HG03575 (cell line): ENCODE measurements around the gene UBALD1.
A peak's percentile ranks its signal among the peaks of the same experiment; 100 is the strongest.

Experiments used
- ATAC-seq: cut with Tn5 transposase; IDR thresholded peaks from one replicate; pipeline ENCODE4 v1.9.1; 2021; ENCODE audit not compliant: unreplicated experiment, insufficient number of reproducible peaks, low FRiP score; ENCODE audit errors: extremely low read depth

Gene UBALD1

DNA sequence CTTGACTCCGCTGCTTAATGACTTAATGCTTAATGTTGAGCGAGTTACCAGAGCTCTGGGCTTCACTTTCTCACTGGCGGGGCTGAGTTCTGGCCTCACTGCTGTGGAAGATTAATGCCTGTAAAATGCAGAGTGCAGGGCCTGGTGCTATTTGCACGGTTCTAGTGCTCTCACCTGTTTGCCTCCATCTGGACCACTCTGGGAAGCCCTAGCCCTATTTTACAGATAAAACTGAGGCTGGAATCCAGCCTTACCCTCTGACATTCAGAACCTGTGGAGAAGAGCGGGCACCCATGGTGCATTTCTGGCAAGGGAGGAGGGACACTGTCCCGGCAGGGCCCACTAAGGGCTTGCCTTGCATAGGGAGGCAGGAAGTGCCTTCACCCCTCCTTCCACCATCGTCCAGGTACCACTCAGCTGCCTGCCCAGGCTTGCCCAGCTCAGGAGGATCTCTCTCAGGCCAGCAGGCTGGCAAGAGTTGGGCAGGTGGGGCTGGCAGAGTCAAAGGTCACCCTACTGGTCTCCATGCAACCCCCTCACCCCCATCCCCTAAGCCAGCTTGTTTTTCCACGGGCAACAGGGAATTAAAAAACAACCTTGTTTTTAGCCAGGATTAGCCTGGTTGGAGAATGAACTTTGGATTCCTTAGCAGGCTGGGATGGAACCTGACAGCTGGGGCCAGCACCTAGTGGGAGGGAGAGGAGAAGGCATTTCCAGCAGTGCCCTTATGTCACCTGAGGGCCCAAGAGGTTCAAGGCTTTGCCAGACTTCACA, 4.1 kb upstream of the UBALD1 start:
- no peak for ATAC-seq

DNA sequence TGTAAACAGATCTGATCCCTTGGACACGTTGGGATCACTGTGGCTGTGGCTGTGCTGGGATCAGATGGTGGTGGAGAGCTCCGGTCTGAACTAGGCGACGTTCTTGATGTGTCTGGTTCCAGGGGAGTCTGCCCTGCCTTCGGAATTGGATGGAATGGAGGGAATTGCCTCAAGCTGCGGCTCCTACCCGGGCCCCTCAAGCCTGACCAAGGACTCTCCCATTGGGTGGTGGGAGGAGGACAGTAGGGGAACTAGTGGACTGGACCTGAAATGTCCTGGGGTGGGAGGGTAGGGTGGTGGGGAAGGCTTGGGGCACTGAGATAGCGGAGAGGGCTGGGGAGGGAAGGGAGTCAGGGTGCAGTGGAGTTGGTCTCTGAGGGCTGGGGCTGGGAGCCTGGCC, 3.2 kb upstream of the UBALD1 start:
- no peak for ATAC-seq

DNA sequence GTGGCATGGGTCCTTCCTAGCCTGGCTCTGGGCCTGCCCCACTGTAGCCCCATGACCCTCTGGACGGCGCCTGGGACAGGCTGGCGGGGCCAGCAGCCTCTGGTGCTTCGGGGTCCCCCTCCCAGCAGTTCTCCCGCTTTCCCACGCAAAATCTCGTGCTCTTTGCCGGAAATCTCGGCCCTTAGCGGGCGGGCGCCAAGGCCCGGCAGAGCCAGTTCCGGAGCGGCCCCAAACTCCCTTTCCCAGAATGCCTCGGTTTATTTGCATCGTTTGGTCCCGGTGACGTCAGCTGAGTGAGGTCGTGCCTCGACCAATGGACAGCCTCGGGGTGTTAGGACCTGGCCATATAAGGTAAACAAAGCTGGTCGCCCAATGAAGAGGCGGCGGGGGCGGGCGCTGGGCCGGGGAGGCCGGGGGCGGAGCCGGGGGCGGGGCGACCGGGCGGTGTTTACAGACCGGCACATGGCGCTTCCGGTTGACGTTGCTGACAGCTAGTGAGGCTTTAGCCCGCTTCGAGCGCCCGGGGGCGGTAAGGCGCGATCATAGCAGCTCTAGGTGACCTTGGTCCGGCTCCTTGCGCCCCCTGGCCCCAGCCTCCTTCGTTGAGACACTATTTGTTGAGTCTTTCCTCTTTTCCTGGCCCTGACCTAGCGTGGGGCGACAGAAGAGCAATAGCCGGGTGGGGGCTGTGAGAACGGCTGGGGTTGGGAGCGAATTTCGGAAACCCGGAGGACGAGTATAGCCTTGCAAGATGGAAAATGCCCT, 1.5 kb upstream of the UBALD1 start:
- peak; percentile 63 for ATAC-seq

DNA sequence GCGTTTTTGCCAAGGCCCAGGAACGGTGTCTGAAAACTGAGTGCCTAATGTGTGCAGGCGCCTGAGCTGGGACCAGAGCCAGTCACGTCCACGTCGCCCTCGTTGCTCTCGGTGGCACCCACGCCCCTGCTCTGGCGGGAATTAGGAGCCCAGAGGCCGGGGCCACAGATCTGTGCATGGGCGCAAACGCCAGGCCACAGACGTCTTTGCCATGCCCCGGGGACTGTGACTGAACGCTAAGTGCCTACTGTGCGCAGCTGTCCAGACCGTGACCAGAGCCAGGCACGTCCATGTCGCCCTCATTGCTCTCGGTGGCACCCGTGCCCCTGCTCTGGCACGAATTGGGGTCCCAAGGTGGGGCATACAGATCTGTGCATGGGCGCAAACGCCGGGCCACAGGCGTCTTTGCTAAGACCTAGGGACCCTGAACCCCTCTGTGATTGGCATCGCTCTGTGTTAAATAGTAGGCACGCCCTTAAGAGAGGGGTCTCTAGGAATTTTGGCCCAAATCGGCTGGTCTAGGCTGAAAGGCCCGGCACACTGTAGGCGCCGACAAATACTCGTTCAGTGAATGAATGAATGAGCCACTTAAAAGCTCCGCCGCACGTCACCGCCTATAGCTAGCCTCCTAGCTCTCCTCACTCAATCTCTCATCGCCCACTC, 827 bp upstream of the UBALD1 start:
- ATAC-seq = no peak

DNA sequence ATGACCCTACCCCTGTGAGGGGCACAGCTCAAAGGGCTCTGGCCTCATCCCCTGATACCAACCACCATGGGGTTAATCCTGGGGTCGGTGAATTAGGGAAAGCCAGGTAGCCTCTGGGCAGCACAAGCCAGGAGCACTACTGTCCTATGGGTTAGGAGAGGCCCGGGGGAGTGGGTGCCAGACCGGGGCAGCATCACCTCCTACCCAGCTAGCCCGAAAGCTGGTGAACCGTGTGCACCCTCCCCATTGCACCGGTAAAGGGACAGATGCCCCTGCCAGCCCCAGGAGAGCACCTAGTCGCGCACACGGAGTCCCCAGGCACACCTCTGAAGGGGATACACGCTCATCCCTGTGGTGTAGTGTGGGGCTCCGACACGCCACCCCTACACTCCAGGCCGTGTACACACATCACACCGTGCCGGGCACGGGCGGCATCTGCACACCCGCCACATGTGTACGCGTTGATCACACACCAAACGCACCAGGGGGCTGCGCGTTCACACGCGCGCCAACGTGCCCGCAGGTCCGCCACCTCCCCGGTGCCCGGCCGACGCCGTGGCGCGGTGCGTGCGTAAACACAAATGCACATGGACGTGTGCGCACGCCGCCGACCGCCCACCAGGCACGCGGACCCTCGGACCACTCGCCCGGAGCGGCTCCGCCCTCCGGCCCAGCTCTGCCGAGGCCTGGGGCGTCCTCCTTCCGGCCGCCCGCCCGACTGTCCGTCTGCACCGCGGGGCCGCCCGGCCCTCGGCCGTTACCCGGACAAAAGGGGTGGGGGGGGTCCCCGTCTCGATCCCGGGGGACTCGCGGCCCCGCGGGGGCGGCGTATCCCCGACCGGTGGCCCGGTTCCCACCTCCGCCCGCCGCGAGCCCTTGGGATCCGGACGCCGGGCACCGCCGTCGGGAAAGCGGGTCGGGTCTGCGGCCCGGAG, 785 bp downstream of the UBALD1 start:
- no peak for ATAC-seq

DNA sequence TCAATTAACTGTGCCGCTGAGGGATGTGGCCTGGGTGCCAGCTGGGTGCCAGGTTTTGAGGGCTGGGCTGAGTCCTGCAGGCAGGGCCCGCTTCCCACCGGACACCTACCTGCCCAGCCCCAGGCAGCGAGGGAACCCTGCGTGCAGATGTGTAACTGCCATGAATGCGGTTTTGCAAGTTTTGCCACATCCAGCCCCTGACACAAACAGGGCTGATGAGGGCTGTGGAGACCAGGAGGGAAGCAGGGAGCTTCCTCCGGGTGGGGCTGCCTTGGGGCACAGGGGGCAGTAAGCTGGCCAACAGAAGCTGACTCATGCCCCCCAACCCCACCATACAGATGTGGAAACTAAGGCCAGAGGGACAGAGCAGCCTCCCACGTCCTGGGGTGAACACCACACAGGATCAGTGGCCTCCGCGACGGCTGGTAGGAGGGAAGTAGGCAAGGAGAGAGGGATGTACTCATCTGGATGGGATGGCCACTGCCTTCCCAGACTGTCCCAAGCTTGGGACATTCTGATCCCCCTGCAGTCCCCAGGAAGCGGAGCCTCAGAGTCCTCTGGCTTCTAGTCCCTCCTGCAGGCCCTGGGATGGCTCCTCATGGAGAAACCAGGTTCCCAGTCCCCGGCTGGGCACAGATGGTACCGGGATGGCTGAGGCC, 1.6 kb downstream of the UBALD1 start:
- no peak for ATAC-seq

DNA sequence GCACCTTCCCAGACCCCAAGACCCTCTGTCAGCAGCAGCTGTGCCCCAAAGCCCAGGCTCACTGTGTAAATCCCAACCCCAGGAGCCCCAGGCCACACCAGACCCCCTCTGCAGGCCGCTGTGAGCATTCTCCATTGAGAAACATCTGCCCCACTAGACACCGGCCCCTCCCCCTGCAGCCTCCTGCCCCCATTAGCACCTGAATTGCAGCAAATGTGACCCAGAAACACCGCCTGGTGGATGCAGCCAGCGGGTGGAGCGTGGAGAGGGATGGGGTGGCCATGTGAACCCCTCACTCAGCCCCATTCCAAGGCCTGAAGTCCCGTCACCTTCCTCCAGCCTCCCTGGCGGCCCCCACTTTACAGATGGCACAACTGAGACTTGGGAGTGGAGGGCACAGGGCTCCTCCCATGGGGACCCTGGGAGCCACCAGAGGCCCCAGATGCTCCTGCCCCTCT, 2.2 kb downstream of the UBALD1 start:
- no peak for ATAC-seq

DNA sequence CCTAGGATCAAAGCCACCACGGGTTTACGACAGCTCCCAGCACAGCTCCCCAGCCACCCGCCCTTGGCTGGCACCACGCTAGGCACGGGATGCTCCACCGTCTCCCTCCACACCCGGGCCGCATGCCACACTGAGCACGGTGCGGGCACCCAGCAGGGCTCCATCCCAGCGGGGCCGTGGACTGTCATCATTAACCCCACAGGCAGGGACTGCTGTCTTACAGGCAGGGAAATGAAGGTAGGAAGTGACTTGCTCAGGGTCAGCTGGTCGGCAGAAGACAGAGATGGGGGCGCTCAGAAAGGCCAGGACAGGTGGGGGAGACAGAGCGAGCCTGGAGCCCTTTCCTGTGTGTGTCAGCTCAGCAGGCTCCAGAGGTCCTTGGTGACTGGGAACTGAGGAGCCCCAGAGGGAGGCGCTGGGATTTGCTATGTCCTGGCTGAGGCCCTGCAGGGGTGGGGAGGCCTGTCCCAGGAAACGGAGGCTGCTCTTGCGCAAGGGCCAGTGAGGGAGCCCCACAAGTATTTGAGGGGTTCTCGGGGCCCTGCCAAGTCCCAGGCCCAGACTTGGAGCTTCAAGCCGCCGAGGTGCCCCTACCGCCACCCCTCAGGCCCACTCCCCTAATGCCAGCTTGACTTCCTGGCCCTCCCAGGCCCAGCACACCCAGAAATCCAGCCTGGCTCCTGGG, 3.2 kb downstream of the UBALD1 start:
- no peak for ATAC-seq

DNA sequence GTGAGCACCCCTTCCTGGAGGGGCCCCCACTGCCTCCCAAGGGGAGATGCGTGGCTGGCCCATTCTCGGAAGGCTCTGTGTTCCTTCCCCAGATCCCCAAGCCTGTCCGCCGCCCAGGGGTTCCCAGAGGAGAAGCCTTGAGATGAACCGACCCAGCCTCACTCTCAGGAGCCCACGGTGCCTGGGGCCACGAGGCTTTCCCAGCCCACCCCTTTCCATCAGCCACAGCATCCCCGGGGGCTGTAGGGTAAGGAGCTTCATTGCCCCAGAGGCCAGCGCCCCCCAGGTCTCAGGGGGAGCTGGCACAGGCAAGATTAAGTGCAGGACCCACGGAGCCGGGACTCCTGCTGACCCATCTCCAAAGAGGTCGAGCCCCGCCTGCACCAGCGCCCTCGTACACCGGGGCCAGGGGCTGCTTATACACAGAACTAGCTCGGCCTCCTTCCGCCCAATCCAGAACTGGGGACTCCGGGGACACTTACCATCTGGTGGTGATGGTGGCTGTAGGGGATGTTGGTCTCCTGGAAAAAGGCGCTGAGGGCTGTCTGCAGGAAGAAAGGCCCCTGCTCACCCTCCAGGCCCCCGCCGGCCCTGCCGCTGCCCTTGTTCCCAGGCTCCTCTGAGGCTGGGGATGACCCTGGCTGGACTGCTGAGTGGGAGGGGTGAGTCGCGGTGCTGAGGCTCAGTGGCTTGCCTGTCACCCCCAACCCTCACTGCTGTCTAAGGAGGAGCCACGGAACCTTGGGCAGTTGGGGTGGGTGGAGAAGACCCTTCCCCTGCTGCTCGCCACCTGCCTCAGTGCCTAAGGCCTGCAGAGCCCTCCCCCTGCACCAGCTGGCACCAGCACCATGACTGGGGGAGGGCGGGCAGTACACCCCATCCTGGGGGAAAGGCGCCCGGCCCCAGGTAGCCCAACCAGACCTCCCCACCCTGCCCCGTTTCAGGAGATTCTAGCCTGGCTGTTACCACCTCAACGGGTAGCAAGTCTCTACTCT, 4.4 kb downstream of the UBALD1 start:
- no peak for ATAC-seq

DNA sequence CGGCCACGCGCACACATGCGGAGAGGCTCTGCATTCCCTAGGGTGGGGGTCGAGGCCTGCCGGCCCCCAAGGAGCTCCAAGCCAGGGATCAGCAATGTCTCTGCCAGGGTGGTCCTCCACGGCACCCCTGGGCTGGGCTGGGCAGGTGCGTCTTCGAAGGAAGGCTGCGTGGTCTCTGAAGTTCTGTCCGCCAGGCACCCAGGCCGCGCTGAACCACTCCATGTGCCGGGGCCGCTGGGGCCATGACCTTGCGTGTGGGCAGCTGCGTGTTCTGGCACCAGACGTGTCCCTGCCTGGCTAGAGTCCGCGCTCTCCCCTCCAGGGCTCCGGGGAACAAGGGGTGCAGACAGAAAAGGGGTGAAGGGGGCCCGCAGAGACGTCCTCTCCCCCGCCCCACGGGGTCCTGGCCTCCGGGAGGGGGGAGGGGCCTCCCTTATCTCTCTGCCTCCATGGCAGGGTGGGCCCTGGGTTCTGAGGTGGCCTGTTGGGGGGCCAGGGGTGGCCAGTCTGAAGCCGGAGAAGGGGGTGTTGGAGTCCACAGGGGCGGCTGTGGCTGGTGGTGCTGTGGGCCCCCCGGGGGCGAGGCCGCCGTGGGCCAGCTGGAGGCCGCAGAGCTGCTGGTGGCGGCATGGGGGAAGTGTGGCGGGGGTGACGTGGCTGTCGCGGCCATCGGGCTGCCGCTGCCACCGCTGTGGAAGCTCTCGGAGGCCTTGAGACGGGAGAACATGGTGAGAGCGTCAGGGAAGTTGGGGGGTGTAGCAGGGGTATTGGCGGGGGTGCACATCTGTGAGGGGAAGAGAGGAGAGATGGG, 5.3 kb downstream of the UBALD1 start:
- ATAC-seq = no peak

DNA sequence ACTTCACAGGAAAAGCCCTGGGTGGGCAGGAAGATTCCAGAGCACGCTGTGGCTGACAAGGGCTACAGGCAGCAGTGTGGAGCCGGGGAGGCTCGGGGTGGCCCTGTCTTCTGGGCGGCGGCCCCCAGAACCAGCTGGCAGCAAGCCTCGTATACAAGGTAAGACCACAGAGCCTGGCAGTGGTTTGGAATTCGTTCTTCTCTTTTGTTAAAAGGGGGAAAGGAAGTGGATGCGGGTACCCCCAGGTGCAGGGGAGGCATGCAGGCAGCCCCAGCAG, 6.0 kb downstream of the UBALD1 start:
- ATAC-seq = no peak

DNA sequence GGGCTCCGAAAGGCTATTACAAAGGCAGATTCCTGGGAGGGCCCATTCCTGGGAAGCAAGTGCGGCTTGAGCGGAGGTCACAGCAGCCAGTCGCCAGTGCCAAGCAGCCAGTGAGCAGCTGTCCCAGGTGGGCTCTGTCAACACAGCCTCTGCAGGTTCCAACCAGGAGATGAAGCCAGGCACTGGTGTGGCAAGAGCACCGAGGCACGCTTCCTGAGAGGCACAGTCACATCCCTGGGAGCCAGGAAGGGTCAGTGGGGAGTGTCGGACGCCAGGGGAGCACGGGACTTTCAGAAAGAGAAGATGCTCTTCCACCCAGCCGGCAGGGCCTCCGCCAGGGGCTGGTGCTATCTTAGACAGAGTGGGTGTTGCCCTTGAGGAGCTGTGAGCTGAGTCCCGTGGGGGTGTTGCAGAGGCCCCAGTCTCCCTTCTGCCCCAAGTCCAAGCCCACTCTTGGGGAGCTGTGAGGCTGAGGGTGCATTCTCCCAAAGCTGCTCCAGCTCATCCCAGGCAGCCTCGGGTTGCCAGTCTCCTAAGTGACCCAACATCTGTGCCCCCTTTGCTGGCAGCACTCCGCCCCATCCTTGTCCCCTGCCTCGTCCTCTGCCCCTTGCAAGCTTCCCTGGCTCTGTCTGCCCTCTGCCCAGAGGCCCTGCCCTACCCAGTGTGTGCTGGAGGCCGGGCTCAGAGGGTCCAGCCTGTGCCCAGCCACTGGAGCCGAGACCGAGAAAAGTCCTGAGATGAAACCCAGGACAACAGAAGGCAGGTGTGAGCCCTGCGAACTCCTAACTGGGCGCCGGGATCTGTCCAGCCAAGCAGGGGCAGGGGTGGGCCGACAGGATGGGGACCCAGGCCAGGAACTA, 6.6 kb downstream of the UBALD1 start:
- no peak for ATAC-seq

DNA sequence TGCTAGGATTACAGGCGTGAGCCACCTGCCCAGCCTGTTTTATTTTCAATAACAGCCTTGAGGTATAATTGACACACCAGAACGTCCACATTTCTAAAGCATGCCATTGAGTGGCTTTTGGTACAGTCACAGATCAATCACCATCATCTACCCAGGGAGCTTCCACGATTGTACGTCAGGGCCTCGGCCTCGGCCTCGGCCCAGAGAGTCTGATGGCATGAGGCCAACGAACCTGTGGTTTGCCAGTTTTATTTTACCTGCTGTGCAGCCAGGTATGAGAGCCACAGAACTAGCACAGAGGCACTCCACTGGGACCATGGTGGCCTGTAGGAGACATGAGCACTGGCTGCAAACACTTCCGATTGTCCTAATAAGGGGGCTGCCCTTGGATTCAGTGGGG, 8.3 kb downstream of the UBALD1 start:
- ATAC-seq = no peak

DNA sequence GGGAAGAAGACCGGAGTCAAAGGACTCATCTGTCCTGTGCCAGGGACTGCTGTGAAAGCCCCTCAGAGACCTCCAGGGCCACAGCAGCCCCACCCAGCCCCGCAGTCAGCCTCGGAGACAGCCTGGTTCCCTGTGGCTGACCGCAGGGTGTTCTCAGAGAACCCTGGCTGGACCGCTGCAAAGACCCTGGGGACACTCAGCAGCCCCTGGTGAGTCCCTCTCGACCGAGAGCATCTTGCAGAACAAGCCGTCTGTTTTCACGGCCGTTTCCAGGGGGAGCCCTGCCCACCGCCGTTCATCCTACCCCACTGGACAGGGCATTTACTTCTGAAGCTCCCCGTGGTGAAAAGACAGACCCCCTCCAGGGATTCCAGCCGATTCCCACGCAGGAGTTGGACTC, 10.3 kb downstream of the UBALD1 start:
- no peak for ATAC-seq

DNA sequence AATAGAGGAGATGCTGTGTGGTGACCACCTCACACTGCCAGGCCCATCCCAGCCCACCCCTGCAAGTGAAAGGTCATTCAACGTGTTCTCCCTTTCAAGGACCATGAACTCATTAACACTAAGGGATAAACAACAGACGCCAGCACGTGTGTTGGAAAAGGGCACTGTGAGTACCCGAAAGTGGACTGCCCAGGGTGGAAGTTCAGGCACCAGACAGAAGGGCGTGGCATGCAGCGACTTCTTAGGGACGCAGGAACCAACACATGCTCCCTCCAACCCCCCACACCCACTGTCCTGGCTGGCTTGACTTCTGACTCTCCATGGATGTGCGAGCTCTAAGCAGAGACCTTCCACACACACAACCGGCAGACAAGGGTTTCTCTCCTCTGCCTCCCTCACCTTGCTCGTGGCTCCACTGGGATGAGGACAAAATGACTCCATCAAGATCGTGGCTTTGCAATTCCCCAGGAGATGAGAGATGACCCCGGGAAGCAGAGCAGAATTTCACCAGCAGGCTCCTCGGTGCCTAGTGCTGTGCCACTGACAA, 11.0 kb downstream of the UBALD1 start:
- no peak for ATAC-seq
